GM23248 (cell line): ENCODE data around the gene ROR1.

Source experiments
- EZH2 ChIP-seq: fragments of 200-600 bp; sonication (generic); IDR thresholded peaks from 2 replicates; pipeline ENCODE4 v1.6.1; 2018; ENCODE audit warnings: antibody characterized with exemption, mild to moderate bottlenecking; ENCODE audit not compliant: insufficient read depth, poor library complexity, severe bottlenecking
- EZH2phosphoT487 ChIP-seq: fragments of 200-600 bp; sonication (generic); IDR thresholded peaks from 2 replicates; pipeline ENCODE4 v1.6.1; 2018; ENCODE audit warnings: antibody characterized with exemption, moderate library complexity, mild to moderate bottlenecking, low read depth; ENCODE audit not compliant: insufficient read depth

GRCh38 chr1:64087768-64088167 lies 314.0 kb downstream of the ROR1 start:
- no peak for TF ChIP-seq EZH2
- TF ChIP-seq EZH2phosphoT487 = no peak
